SKM-1 treated with dmso at 0.1 percent for 144 hours (cell line): ENCODE measurements around the gene OR10C1.

ENCODE experiments used
- DNase-seq: peaks from one replicate; lab custom pipeline; 2025; ENCODE audit not compliant: unreplicated experiment; lab: John Stamatoyannopoulos, UW

The OR10C1 gene

DNA sequence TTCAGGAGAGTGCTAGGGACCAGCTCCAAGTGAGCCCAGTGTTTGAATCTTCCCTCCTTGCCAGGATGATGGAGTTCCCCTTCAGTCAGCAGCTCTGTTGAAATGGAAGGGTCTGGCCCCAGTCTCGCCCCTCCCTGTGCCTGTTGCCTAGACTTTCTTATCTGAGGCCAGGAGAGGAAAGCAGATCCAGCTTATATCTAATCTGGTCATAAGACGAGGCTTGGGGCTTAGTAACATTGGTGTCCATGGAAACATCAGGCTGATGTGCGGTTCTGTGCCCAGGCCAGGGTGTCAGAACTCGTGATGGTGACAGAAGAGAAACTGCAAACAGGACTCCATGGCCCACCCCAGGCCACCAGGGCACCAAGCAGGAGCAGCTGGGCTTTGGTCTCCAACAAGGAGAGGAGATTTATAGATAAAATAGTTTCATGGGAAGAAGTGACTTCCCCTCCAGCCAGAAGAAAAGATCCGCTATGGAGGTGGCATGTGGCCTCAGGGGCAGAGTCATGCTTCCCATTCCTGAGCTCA is 38.9 kb downstream of the OR10C1 start:
- no peak for DNase-seq

DNA sequence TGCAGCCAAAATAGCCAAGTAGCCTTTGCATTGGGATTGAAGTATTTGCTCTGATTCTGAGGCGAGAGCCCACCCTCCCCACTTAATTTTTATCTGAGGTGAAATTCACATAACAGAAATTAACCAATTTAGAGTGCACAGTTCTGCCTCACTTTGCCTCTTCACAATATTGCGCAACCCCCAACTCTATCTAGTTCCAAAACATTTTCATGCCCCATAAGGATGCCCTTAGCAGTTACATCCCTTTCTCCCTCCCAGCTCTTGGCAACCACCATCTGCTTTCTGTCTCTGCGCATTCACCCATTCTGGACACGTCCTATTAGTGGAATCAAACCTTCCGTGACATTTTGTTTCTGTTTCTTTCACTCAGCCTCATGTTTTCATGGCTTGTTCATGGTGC is 39.6 kb downstream of the OR10C1 start:
- no peak for DNase-seq

DNA sequence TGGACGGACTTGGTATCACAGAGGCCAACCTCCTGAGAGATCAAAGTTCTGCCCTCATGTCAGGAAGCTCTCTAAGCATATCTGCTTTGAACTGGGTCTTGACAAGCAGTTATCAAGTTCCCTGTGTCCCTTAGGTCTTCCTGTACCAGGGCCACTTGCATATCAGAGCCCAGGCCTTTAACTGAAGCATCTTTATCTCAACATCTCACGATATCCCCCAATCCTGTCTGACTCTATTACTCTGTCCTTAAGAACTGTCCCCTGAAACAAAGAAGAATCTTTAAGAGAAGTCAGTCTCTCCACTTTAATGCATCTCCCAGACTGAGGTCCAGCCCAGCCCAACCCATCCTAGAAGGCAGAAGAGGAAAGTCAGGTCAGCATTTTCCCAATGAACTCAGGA is 40.5 kb downstream of the OR10C1 start:
- DNase-seq, result no peak

DNA sequence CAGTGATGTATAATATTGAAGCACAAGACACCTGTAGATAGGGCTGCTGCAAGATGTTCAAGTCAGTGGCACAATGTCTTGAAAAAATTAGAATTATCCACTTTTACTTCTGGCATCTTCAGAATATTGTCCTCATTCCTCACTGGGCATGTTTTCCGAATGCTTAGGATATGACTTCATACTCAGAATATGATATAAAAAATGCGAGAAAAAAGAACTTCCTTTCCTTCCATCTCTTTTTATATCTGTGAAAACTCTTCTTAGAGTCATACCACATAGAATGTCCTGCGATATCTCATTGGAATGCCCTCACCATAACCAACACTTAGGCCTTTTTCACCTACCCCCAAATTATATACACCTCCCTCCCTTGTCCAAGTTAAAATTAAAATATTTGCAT is 44.1 kb downstream of the OR10C1 start:
- no peak for DNase-seq

DNA sequence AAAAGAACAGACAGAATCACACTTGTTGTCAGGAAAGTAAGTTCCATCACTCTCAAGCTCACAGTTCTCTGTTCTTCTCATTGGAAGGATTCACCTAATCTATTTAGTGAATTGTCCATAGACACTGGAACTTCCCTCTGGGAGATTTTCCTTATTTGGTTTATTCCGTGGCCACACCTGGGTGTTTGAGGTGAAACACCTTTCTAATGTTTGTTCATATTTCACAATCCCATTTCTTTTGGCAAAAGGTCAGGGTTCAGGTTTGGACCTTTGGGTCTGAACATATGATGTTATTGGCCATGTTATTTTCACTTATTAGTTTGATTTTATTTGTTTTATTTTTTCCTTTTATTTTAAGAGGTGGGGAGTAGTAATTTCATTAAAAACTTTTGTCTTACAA is 44.6 kb downstream of the OR10C1 start:
- DNase-seq, result no peak

DNA sequence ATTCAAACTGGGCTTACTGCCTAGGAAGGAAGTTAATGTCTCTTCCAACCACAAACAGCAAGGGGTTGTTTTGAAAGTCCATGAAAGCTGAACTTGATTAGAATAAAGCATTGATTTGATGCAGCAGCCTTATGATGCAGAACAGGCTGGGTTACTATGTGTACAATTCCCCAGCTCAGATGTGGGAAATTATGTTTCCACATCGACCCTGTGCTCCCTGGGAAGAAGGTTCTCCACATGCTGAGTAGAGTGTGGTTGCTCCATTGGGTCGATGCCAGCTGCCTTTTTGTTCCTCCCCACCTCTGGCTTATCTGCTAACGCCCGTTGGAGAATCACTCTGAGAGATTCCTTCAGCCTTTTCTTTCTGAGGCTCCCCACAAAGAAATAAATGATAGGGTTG is 47.5 kb downstream of the OR10C1 start:
- no peak for DNase-seq

DNA sequence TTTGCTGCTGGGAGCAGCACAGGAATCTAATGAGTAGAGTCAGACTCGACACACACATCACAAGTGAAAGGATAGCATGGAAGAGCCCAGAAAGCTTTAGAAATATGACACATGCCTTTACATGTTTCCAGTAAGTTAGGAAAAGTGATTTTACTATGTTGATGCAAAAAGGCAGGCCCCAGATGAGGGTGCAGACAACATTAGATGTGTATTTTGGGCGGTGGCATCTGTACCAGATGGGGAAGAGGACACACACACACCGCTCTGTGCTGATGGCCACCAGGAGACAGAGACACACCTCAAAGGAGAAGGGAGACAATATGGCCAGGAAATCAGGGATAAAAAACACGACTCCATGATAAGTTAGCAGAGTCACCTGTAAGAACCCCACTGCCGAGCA is 48.0 kb downstream of the OR10C1 start:
- no peak for DNase-seq

DNA sequence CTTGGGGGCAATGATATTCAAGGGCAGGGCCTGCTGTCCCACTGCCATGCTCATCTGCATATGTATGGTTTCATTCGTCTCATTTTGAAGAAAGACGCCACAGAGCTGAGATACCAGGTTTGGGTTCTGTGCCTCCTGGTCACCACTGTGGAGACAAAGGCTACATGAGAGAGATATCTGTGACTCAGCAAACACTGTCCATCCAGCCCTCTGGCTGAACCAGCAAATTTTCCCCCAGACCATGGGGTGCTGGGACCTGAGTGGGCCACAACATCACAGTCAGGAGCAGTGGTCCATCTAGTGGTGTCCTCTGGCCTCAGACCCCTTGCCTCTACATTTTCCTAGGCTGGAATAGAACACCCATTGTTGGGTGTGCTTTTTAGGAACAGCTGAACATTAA is 48.6 kb downstream of the OR10C1 start, which contains the start of gene MAS1L:
Gene MAS1L (minus strand): TSS at position 297 of the 400 bp plus-strand sequence. CDS start 54 bp downstream, at position 243.
- no peak for DNase-seq

DNA sequence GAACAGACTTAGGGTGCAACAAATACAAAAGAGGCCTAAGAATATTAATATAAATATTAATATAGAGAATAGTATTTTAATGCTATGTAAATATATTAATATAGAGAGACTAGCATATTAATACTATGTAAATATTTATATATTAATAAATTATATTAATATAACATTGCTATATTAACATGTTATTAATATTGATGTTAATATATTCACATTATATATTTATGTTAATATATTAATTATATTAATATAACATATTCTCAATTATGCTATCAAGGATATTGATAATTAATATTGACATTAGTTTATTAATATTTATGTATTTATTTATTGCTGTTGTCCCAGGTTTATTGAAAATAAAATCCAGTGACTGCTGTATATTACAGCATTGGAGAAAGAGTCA is 49.8 kb downstream of the OR10C1 start:
- no peak for DNase-seq

DNA sequence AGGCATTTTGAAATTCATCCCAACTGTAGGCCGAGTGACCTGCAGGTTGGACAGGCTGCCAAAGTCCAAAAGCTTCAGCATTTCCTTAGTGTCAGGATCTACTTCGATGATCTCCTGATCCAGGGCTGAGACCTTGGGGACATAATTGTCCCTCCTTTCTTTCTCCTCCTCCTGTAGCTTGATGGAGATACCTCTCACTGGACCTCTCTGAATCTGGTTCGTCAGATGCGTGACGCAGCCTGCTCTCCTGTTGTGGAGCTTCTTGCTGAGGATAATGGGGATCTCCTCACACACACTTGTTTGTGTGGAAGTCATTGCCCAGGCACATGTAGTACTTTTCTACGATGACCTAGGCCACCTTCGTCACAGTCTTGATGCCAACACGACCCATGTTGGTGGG is 50.2 kb downstream of the OR10C1 start:
- DNase-seq, result no peak

DNA sequence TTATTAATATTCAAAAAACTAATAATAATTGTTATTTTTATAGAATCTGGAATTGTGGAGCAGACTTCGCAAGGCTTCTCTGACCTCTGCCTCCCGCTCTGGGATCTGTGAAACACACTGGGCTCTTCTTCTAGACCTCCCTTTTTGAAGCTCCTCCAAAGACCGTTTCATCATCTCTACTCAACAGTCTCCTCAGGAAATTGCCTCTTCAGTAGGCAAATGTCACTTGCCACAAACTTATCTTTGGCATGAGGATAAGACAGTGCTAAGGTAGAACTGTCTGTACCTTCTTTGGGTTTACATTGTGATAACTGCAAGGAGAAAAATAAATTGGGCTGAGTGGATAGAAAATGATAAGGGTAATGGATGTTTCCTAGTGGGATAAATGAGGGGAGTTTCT is 50.9 kb downstream of the OR10C1 start:
- DNase-seq, result peak; percentile 42

DNA sequence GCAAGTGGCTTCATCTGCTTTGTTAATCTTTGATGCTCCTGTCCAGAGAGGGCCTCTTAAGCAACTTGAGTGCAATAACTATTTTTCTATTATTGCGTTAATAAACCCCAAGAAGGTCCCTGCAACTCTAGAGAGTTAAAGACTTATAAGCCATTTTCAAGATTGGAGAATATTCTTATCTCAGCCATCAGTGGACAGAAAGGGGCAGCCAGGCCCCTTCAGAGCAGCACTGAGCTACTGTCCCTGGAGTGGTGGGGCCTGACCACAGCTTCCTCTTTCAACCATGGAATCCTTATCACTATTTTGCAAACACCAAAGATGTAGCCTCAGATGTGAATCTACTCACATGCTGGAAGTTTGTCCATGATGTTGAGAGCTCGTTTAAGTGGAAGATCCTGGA is 51.4 kb downstream of the OR10C1 start:
- DNase-seq, result peak; percentile 45
